Ascending aorta (tissue), 2 donors: ENCODE measurements around the gene PRKCA. TPM values are rescaled to one million over a fixed set of nuclear protein-coding genes. Genes with fewer than 3 reads are reported as not detected.

Source experiments
- DNase-seq, 2 donors: peaks; one replicate each; pipeline ENCODE4 v3.0.0-alpha.2; 2019; ENCODE audit warnings: low spot score in 2 of 2
- H3K27ac ChIP-seq, 2 donors: fragments of 200-600 bp; sonication (generic); one replicate each; pipeline ENCODE4 v1.5.1; 2016 to 2017; ENCODE audit warnings: mild to moderate bottlenecking in 1 of 2
- H3K27me3 ChIP-seq: fragments of 200-600 bp; sonication (generic); one replicate; pipeline ENCODE4 v1.5.1; 2017
- H3K36me3 ChIP-seq, 2 donors: fragments of 200-600 bp; sonication (generic); one replicate each; pipeline ENCODE4 v1.5.1; 2016
- H3K4me1 ChIP-seq, 2 donors: fragments of 200-600 bp; sonication (generic); one replicate each; pipeline ENCODE4 v1.5.1; 2016 to 2017; ENCODE audit warnings: mild to moderate bottlenecking in 1 of 2
- H3K4me3 ChIP-seq, 2 donors: fragments of 200-600 bp; sonication (generic); one replicate each; pipeline ENCODE4 v1.5.1; 2016 to 2017; ENCODE audit warnings: mild to moderate bottlenecking in 1 of 2
- H3K9me3 ChIP-seq, 2 donors: fragments of 200-600 bp; sonication (generic); one replicate each; pipeline ENCODE4 v1.5.1; 2016
- CTCF ChIP-seq, 3 experiments: fragments of 200-600 bp in 2 of 3; fragments of 450-650 bp in 1 of 3; sonication (generic) in 2 of 3; IDR thresholded peaks; one replicate each; pipeline ENCODE4 v1.5.1; 2016 to 2019; ENCODE audit warnings: antibody characterized with exemption in 3 of 3, mild to moderate bottlenecking in 1 of 3, moderate library complexity in 1 of 3
- intact Hi-C: fragments of 100-400 bp; cut with DNase I; formaldehyde crosslinking; loops from one replicate; pipeline ENCODE4 v1.15.1; 2023
- total RNA-seq: library from RNA; depleted of rRNA; stranded (reverse); fragments of >200 nt; gene quantifications from one replicate; pipeline ENCODE4 v1.1.0, GENCODE V29; 2016

PRKCA gene
- total RNA-seq, 1 donor from 2014 or later: 3.2 TPM

GRCh38 chr17:66848496-66848895 is 546.1 kb downstream of the PRKCA start:
- no peaks in the 10 kb centered on the region for H3K9me3 ChIP-seq
- H3K4me3 ChIP-seq: no peak overlapping the region
- H3K27ac ChIP-seq: no peak overlapping the region
- intact Hi-C loops: no loop called here
- no peak for DNase-seq
- H3K27me3 ChIP-seq: no peaks in the 10 kb centered on the region
- H3K36me3 ChIP-seq: no peaks in the 10 kb centered on the region
- no peaks in the 10 kb centered on the region for H3K4me1 ChIP-seq
- TF ChIP-seq CTCF (IDR thresholded peaks at IDR 0.05): no peak

- Histone ChIP-seq H3K4me3 (no peak overlapping the region), H3K4me1 (no peaks in the 10 kb centered on the region), H3K27ac (no peak overlapping the region), H3K36me3 (no peaks in the 10 kb centered on the region), H3K9me3 (no peaks in the 10 kb centered on the region), H3K27me3 (no peaks in the 10 kb centered on the region)
- no peak for DNase-seq
- TF ChIP-seq CTCF (IDR thresholded peaks at IDR 0.05): no peak
- intact Hi-C loops: no loop called here
These were observed 546.7 kb downstream of the PRKCA start for GRCh38 chr17:66849032-66849655.

- Histone ChIP-seq H3K27ac (no peak overlapping the region), H3K27me3 (no peaks in the 10 kb centered on the region), H3K9me3 (no peaks in the 10 kb centered on the region), H3K36me3 (no peaks in the 10 kb centered on the region), H3K4me1 (no peaks in the 10 kb centered on the region), H3K4me3 (no peak overlapping the region)
- intact Hi-C loops: no loop called here
- DNase-seq: no peak
- no peak for TF ChIP-seq CTCF (IDR thresholded peaks at IDR 0.05)
These were observed 547.6 kb downstream of the PRKCA start for GRCh38 chr17:66849851-66850580.

GRCh38 chr17:66850692-66851091 is 548.3 kb downstream of the PRKCA start:
- intact Hi-C loops: no loop called here
- no peaks in the 10 kb centered on the region for H3K36me3 ChIP-seq

GRCh38 chr17:66855204-66855603 is 552.8 kb downstream of the PRKCA start:
- no peaks in the 10 kb centered on the region for H3K4me1 ChIP-seq
- no peak overlapping the region for H3K4me3 ChIP-seq
- DNase-seq: no peak
- intact Hi-C loops: no loop called here
- no peak overlapping the region for H3K27ac ChIP-seq
- H3K27me3 ChIP-seq: no peaks in the 10 kb centered on the region
- no peaks in the 10 kb centered on the region for H3K9me3 ChIP-seq
- H3K36me3 ChIP-seq: no peaks in the 10 kb centered on the region
- TF ChIP-seq CTCF (IDR thresholded peaks at IDR 0.05): peak in 1 of 3 experiments; percentile 6

More at GRCh38 chr17:66850692-66851091, 548.3 kb downstream of the PRKCA start:
- no peak overlapping the region for H3K27ac ChIP-seq
- no peak for DNase-seq
- H3K9me3 ChIP-seq: no peaks in the 10 kb centered on the region
- no peaks in the 10 kb centered on the region for H3K4me1 ChIP-seq
- no peak overlapping the region for H3K4me3 ChIP-seq
- no peak for TF ChIP-seq CTCF (IDR thresholded peaks at IDR 0.05)
- no peaks in the 10 kb centered on the region for H3K27me3 ChIP-seq
